Glomerular visceral epithelial cell (primary cell): Measurements from ENCODE around the gene PPP1R1B.

Experiments used
- DNase-seq: peaks from one replicate; pipeline ENCODE4 v3.0.0-alpha.2; 2016; ENCODE audit errors: extremely low spot score

The PPP1R1B gene

GRCh38 chr17:39615434-39615833, 11.3 kb upstream of the PPP1R1B start:
- DNase-seq = no peak

- no peak for DNase-seq
These were observed 9.7 kb upstream of the PPP1R1B start for GRCh38 chr17:39617100-39617445.

- DNase-seq = peak; percentile 75
These were observed 9.1 kb upstream of the PPP1R1B start for GRCh38 chr17:39617446-39618245.

- no peak for DNase-seq
These were observed 8.4 kb upstream of the PPP1R1B start for GRCh38 chr17:39618246-39618913.

GRCh38 chr17:39618956-39619785, 7.6 kb upstream of the PPP1R1B start:
- DNase-seq = no peak

- no peak for DNase-seq
These were observed 7.0 kb upstream of the PPP1R1B start for GRCh38 chr17:39619786-39620101.

GRCh38 chr17:39621523-39622379, 5.0 kb upstream of the PPP1R1B start:
- DNase-seq = peak; percentile 88

GRCh38 chr17:39622380-39623006, 4.3 kb upstream of the PPP1R1B start:
- peak; percentile 18 for DNase-seq

GRCh38 chr17:39623356-39623950, 3.3 kb upstream of the PPP1R1B start:
- peak; percentile 82 for DNase-seq

- no peak for DNase-seq
These were observed 2.4 kb upstream of the PPP1R1B start for GRCh38 chr17:39624313-39624712.

- no peak for DNase-seq
These were observed 1.5 kb upstream of the PPP1R1B start for GRCh38 chr17:39625198-39625785.

GRCh38 chr17:39627047-39627711, 427 bp downstream of the PPP1R1B start:
- no peak for DNase-seq

GRCh38 chr17:39627712-39628516, 1.2 kb downstream of the PPP1R1B start:
- no peak for DNase-seq

- no peak for DNase-seq
These were observed 2.1 kb downstream of the PPP1R1B start for GRCh38 chr17:39628655-39629493.

- DNase-seq = no peak
These were observed 2.7 kb downstream of the PPP1R1B start for GRCh38 chr17:39629494-39629880.

- no peak for DNase-seq
These were observed 3.1 kb downstream of the PPP1R1B start for GRCh38 chr17:39629898-39630297.

GRCh38 chr17:39631403-39631802, 4.7 kb downstream of the PPP1R1B start:
- DNase-seq = no peak
